Psoas muscle (tissue), 8 donors: ENCODE results near the gene ANTXR1. TPM values are rescaled to one million over a fixed set of nuclear protein-coding genes. Genes with fewer than 3 reads are reported as not detected.

Source experiments
- ATAC-seq, 4 donors: fragments of 200-7000 bp; cut with Tn5 transposase; one replicate each; pipeline ENCODE4 v1.9.1; 2020; ENCODE audit warnings: moderate library complexity in 3 of 4, mild to moderate bottlenecking in 2 of 4
- DNase-seq, 2 donors: peaks; one replicate each; pipeline ENCODE4 v3.0.0-alpha.2; 2020
- H3K27ac ChIP-seq: fragments of 200-600 bp; one replicate; pipeline ENCODE4 v1.8.0; 2022
- H3K27me3 ChIP-seq, 3 donors: fragments of 200-600 bp in 1 of 3; one replicate each; pipeline versions ENCODE4 v1.6.1 to v1.8.0; 2013 to 2022; ENCODE audit warnings: low read length in 2 of 3, mild to moderate bottlenecking in 2 of 3, moderate library complexity in 1 of 3; ENCODE audit not compliant: insufficient read depth in 3 of 3
- H3K36me3 ChIP-seq, 2 donors: fragments of 200-600 bp in 1 of 2; one replicate each; pipeline versions ENCODE4 v1.6.1 to v1.8.0; 2013 to 2022; ENCODE audit warnings: low read depth in 1 of 2, mild to moderate bottlenecking in 1 of 2, moderate library complexity in 1 of 2; ENCODE audit not compliant: insufficient read depth in 1 of 2
- H3K4me1 ChIP-seq: fragments of 200-600 bp; one replicate; pipeline ENCODE4 v1.8.0; 2022
- H3K4me3 ChIP-seq: fragments of 200-600 bp; one replicate; pipeline ENCODE4 v1.8.0; 2022; ENCODE audit warnings: mild to moderate bottlenecking
- H3K9me3 ChIP-seq: fragments of 200-600 bp; one replicate; pipeline ENCODE4 v1.8.0; 2022
- WGBS, 3 donors: extraction: QIAGEN DNeasy Blood & Tissue Kit; methylation state at CpG; one replicate each; pipeline versions ENCODE4 v1.1.6 to v1.1.7; 2013; 5-methylcytosine and 5-hydroxymethylcytosine counted together
- intact Hi-C, 2 donors: fragments of 100-400 bp; cut with DNase I; formaldehyde crosslinking; loops; one replicate each; pipeline versions ENCODE4 v1.11.0 to v1.14.2; 2022
- polyA plus RNA-seq, 3 donors: library from polyadenylated mRNA; stranded (reverse); fragments of 200-250 nt; gene quantifications; one replicate each; pipeline ENCODE4 v1.2.3, GENCODE V29; 2013
- total RNA-seq, 4 donors: library from RNA; stranded (reverse); fragmentation: NEBNext Ultra II Directional in 2 of 4; extraction: Animal tissue kit (Norgen Biotek cat#: 25700) in 2 of 4; gene quantifications; one replicate each; pipeline versions ENCODE4 v1.2.1 to v1.2.4, GENCODE V29; 2021 to 2023
- TF ChIP-seq, protein P1 (sequence below): fragments of 200-600 bp; IDR thresholded peaks from one replicate; pipeline ENCODE4 v1.8.0; 2022; ENCODE audit warnings: antibody characterized with exemption
- donor health status: healthy with polysubstance abuse.
- donor health status: DM: no; HTN: no; CAD: no; lungs with moderate emphysema.
- donor health status: Bipolar disorder and iron deficiency.
- donor health status: healthy.
- donor health status: DM: yes; HTN: yes; CAD: no.
- donor health status: DM: no; HTN: no; CAD: no.
- donor health status: DM: no; HTN: no; CAD: no.
- donor health status: DM: yes; HTN: yes; CAD: no.

The ANTXR1 gene
- total and polyA plus RNA-seq, 7 donors, result 3.7 to 24.3 (median 10.9) TPM

DNA sequence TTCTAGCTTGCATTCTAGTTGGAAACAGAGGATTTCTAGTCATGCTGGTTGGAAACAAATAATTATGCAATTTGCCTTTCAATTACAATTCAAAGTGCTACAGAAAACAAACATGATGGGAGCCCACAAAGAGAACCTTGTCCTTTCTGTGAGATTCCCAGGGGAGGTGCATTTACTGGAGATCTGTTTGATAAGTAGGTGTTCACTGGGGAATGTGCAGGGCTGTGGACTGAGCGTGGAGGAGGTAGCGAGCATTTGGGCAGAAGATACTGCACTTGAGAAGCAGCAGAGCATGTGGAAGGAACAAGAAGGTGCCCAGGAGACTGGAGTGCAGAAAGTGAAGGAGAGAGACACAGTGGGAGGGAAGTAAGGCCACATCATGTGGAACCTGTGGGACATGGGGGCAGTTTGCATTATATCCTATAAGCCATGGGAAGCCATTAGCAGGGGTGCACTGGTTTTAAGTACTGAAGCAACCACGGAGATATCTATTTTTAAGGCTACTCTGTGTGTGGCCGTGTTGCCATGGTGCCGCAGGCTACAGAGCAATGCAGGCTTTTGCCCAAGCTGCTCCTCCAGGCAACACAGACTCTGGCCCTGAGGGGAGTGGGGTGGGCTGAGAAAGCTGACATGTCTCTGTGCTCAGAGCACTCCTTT lies 154.0 kb downstream of the ANTXR1 start:
- TF ChIP-seq, protein P1, sequence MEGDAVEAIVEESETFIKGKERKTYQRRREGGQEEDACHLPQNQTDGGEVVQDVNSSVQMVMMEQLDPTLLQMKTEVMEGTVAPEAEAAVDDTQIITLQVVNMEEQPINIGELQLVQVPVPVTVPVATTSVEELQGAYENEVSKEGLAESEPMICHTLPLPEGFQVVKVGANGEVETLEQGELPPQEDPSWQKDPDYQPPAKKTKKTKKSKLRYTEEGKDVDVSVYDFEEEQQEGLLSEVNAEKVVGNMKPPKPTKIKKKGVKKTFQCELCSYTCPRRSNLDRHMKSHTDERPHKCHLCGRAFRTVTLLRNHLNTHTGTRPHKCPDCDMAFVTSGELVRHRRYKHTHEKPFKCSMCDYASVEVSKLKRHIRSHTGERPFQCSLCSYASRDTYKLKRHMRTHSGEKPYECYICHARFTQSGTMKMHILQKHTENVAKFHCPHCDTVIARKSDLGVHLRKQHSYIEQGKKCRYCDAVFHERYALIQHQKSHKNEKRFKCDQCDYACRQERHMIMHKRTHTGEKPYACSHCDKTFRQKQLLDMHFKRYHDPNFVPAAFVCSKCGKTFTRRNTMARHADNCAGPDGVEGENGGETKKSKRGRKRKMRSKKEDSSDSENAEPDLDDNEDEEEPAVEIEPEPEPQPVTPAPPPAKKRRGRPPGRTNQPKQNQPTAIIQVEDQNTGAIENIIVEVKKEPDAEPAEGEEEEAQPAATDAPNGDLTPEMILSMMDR, result no peak
- H3K9me3 ChIP-seq, result no peaks in the 10 kb centered on the region
- H3K27me3 ChIP-seq, result peaks cover 0 to 4% (median 0%) of the 10 kb centered on the region in 3 donors
- no peaks in the 10 kb centered on the region for H3K36me3 ChIP-seq
- no peak overlapping the region for H3K4me3 ChIP-seq
- intact Hi-C loops, result no loop called here
- DNase-seq, result no peak
- ATAC-seq, result no peak
- 58 to 71% (median 61%) methylated on average over 5 of the region's 5 CpGs for WGBS, 3 donors
- peaks cover 31% of the 10 kb centered on the region for H3K4me1 ChIP-seq
- no peak overlapping the region for H3K27ac ChIP-seq

DNA sequence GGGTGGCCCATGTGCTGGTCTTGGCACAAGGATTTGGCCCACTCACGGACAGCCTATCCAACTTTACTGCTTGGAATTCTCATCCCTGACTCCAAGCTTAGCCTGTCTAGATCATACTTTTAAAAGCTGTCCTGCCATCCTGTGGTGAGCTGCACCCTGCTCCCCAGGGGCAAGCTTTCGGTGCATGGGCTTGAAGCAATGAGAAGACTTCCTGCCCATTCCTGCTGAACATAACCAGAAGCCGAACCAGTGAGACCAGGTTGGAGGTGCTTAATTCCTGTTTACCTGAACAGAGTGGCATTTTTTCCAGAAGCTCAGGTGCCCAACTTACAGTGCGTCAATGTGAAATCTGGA lies 154.5 kb downstream of the ANTXR1 start:
- 55 to 76% (median 72%) methylated on average over 4 of the region's 4 CpGs for WGBS, 3 donors
- no peak for DNase-seq
- Histone ChIP-seq H3K27ac (no peak overlapping the region), H3K4me3 (no peak overlapping the region), H3K4me1 (peaks cover 26% of the 10 kb centered on the region), H3K27me3 (peaks cover 0 to 4% (median 0%) of the 10 kb centered on the region in 3 donors), H3K36me3 (no peaks in the 10 kb centered on the region), H3K9me3 (no peaks in the 10 kb centered on the region)
- no peak for ATAC-seq
- intact Hi-C loops, result no loop called here
- TF ChIP-seq, protein P1, result no peak

DNA sequence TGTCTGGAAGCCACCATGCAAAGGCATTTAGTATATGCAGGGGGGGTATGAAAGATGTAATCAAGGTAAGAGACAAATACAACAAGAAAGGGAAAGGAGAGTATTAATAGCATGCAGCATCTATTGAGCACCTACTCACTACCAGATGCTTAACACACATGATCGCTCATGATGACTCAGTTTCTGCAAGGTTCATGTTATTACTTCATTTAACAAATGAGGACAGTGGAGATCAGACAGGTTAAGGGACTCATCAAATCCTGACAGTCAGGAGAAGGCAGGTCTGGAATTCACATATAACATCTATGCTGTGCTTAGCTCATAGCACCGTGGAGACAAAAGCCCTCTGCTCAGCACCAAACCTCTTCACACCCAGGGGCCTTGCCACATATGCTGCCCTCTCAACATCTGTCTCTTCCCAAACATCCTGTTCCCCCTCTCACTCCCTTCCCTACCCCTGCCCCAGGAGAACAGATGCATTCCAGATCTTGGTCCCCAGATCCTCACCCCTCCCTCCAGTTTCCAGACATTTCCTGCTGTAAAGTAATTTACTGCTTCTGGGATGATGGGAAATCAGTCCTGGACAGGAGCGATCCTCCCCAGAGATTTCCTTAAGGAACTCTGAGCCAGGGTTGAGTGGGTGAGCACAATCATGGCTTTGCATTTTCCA lies 155.3 kb downstream of the ANTXR1 start:
- no peak for DNase-seq
- Histone ChIP-seq H3K4me1 (peaks cover 17% of the 10 kb centered on the region), H3K27me3 (peaks cover 0 to 4% (median 0%) of the 10 kb centered on the region in 3 donors), H3K36me3 (no peaks in the 10 kb centered on the region), H3K9me3 (no peaks in the 10 kb centered on the region), H3K4me3 (no peak overlapping the region), H3K27ac (no peak overlapping the region)
- WGBS, 3 donors, result 67 to 82% (median 70%) methylated on average over 3 of the region's 3 CpGs
- no peak for ATAC-seq
- intact Hi-C loops, result no loop called here
- TF ChIP-seq, protein P1, result no peak

DNA sequence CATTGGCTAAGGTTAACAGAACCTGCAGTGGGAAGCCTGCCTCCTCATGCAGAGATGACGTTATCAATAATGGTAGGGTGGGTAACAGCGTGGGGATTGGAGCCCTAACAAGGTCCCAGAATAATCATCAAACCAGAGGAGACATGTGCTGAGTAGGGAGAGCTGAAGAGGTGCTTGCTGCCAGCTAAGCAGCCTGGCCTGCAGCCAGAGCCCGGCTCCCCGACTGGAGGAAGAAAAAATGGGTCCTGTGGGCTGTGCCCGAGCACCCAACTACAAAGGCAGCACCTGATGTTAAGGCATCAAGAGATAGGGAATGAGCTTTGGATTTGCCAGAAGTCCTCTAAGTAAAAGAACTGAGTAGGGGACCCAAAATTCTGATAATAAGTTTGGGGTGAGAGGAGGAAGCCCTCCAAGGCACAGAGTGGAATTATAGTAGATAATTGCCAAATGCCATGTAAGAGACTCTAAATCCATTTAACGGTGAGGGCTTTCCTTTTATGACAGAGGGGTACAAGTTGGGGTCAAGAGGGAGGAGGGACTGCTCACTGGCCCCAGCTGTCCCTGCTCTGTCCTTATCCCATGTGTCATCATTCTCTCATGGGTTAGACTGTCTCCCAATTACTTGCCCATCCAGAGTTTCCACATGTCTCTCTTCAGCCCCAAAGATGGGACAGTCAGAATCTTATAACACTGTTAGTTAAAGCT lies 156.1 kb downstream of the ANTXR1 start:
- peaks cover 12% of the 10 kb centered on the region for H3K4me1 ChIP-seq

More for the DNA sequence above, 156.1 kb downstream of the ANTXR1 start:
- DNase-seq (no peak), ATAC-seq (no peak)
- H3K36me3 ChIP-seq, result no peaks in the 10 kb centered on the region
- 49 to 70% (median 52%) methylated on average over 6 of the region's 6 CpGs for WGBS, 3 donors
- intact Hi-C loops, result no loop called here
- H3K4me3 ChIP-seq, result no peak overlapping the region
- no peak overlapping the region for H3K27ac ChIP-seq
- H3K9me3 ChIP-seq, result no peaks in the 10 kb centered on the region
- TF ChIP-seq, protein P1, result no peak
- H3K27me3 ChIP-seq, result peaks cover 0 to 4% (median 0%) of the 10 kb centered on the region in 3 donors
